SK-N-SH treated with all-trans-retinoic acid at 6 μM for 48 hours (cell line): ENCODE data around the gene ZNF398.

Source experiments
- ARNTL ChIP-seq: fragments of 450-650 bp; formaldehyde crosslinking; IDR thresholded peaks from 2 replicates; pipeline ENCODE4 v1.5.0; 2020; ENCODE audit warnings: low read depth, mild to moderate bottlenecking, moderate library complexity, borderline replicate concordance
- PPARA ChIP-seq: fragments of 250-450 bp; sonication (Bioruptor Pico); IDR thresholded peaks from 2 replicates; pipeline ENCODE4 v1.5.0; 2020; ENCODE audit warnings: mild to moderate bottlenecking, borderline replicate concordance
- ZC3H10 ChIP-seq: fragments of 250-450 bp; sonication (Bioruptor Pico); IDR thresholded peaks from 2 replicates; pipeline ENCODE4 v1.5.1; 2021; ENCODE audit warnings: mild to moderate bottlenecking, moderate library complexity
- ZFP30 ChIP-seq: fragments of 450-650 bp; formaldehyde crosslinking; IDR thresholded peaks from 2 replicates; pipeline ENCODE4 v1.5.0; 2022; ENCODE audit warnings: mild to moderate bottlenecking, moderate library complexity
- ZNF565 ChIP-seq: fragments of 450-650 bp; formaldehyde crosslinking; conservative IDR thresholded peaks from 2 replicates; pipeline ENCODE4 v1.5.0; 2020; ENCODE audit warnings: low read depth, mild to moderate bottlenecking, moderate library complexity
- TF ChIP-seq, protein P1 (sequence below): fragments of 250-450 bp; sonication (Bioruptor Pico); IDR thresholded peaks from 2 replicates; pipeline ENCODE4 v1.8.0; 2020; ENCODE audit warnings: mild to moderate bottlenecking, moderate library complexity, borderline replicate concordance
- TF ChIP-seq, protein P2 (sequence below): fragments of 250-450 bp; sonication (Bioruptor Pico); IDR thresholded peaks from 2 replicates; pipeline ENCODE4 v1.8.0; 2021; ENCODE audit warnings: low read depth, mild to moderate bottlenecking, moderate library complexity, borderline replicate concordance
- TF ChIP-seq, protein P3 (sequence below): fragments of 250-450 bp; sonication (Bioruptor Pico); IDR thresholded peaks from 2 replicates; pipeline ENCODE4 v1.5.0; 2020; ENCODE audit warnings: mild to moderate bottlenecking, moderate library complexity

DNA sequence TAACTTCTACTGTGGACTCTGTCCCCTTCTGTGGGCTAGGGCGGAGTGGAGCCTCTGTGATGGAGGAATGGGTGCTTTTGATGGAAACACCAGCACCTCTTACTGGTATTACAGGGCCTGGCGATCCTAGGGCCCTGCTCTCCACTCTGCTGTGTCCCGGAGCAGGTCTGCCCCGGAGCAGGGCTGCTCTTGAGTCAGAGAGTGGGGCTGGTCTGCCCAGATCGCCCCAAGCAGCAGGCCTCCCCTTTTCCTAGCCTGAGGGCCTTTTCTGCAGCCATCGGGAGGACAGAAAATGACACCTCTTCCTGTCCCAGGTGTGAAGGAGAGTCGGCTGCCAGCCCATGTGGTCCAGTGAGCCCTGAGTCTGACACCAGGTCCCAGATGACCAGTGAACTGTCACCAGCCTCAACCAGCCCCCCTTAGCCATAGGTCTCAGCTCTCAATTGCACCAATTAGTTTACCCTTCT lies 49.5 kb downstream of the ZNF398 start:
- TF ChIP-seq ZFP30 (CRISPR knock-in tag) (no peak), ARNTL (no peak), PPARA (CRISPR knock-in tag) (no peak), ZNF565 (no peak), ZC3H10 (no peak)
- TF ChIP-seq, protein P1, sequence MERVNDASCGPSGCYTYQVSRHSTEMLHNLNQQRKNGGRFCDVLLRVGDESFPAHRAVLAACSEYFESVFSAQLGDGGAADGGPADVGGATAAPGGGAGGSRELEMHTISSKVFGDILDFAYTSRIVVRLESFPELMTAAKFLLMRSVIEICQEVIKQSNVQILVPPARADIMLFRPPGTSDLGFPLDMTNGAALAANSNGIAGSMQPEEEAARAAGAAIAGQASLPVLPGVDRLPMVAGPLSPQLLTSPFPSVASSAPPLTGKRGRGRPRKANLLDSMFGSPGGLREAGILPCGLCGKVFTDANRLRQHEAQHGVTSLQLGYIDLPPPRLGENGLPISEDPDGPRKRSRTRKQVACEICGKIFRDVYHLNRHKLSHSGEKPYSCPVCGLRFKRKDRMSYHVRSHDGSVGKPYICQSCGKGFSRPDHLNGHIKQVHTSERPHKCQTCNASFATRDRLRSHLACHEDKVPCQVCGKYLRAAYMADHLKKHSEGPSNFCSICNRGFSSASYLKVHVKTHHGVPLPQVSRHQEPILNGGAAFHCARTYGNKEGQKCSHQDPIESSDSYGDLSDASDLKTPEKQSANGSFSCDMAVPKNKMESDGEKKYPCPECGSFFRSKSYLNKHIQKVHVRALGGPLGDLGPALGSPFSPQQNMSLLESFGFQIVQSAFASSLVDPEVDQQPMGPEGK (CRISPR knock-in tag), result no peak
- TF ChIP-seq, protein P2, sequence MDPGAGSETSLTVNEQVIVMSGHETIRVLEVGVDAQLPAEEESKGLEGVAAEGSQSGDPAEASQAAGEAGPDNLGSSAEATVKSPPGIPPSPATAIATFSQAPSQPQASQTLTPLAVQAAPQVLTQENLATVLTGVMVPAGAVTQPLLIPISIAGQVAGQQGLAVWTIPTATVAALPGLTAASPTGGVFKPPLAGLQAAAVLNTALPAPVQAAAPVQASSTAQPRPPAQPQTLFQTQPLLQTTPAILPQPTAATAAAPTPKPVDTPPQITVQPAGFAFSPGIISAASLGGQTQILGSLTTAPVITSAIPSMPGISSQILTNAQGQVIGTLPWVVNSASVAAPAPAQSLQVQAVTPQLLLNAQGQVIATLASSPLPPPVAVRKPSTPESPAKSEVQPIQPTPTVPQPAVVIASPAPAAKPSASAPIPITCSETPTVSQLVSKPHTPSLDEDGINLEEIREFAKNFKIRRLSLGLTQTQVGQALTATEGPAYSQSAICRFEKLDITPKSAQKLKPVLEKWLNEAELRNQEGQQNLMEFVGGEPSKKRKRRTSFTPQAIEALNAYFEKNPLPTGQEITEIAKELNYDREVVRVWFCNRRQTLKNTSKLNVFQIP (CRISPR knock-in tag), result no peak
- TF ChIP-seq, protein P3, sequence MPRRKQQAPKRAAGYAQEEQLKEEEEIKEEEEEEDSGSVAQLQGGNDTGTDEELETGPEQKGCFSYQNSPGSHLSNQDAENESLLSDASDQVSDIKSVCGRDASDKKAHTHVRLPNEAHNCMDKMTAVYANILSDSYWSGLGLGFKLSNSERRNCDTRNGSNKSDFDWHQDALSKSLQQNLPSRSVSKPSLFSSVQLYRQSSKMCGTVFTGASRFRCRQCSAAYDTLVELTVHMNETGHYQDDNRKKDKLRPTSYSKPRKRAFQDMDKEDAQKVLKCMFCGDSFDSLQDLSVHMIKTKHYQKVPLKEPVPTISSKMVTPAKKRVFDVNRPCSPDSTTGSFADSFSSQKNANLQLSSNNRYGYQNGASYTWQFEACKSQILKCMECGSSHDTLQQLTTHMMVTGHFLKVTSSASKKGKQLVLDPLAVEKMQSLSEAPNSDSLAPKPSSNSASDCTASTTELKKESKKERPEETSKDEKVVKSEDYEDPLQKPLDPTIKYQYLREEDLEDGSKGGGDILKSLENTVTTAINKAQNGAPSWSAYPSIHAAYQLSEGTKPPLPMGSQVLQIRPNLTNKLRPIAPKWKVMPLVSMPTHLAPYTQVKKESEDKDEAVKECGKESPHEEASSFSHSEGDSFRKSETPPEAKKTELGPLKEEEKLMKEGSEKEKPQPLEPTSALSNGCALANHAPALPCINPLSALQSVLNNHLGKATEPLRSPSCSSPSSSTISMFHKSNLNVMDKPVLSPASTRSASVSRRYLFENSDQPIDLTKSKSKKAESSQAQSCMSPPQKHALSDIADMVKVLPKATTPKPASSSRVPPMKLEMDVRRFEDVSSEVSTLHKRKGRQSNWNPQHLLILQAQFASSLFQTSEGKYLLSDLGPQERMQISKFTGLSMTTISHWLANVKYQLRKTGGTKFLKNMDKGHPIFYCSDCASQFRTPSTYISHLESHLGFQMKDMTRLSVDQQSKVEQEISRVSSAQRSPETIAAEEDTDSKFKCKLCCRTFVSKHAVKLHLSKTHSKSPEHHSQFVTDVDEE, result no peak
